ENCODE measurements around the gene PFN1.

GRCh38 chr17:4969551-4970173 lies 21.3 kb upstream of the PFN1 start:
- TF ChIP-seq POLR2AphosphoS5 (IDR thresholded peaks at IDR 0.05; ENCODE audit: low read depth, low read length) (no peak), TAF1 (IDR thresholded peaks at IDR 0.05; ENCODE audit: low read depth, low read length) (no peak), POLR2A (IDR thresholded peaks at IDR 0.05; ENCODE audit: low read depth, low read length) (no peak), POU2F2 (IDR thresholded peaks at IDR 0.05; ENCODE audit: low read depth, low read length) (no peak), PAX5 (IDR thresholded peaks at IDR 0.05; ENCODE audit: insufficient read depth, low read length, severe bottlenecking) (no peak)
